ENCODE results near the gene CAMK1G. TPM values are rescaled to one million over a fixed set of nuclear protein-coding genes. Genes with fewer than 3 reads are reported as not detected.
A peak's percentile ranks its signal among the peaks of the same experiment; 100 is the strongest.

Gene CAMK1G
- 3.8 to 5.2 TPM (median 4.5 TPM) in 3 replicates for total RNA-seq

DNA sequence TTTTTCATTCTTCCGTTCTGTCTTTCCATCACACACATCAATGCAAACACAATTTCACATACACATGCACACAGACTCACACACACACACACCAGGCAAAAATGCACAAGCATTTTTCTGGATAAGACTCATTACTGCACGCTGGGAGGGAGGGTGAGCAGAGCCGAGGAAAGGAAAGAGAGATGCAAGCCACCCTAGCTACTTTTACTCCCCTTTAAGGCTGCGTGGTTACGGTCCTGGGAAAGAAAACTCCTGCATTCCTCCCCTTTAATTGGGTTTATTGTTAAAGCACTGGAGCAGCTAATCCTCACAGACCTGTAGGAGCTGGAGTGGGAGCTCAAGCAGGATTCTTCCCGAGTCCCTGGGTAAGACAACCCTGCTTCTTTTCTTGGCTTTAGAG, at the start of gene CAMK1G:
TSS of gene CAMK1G (plus strand) at position 307 of the 400 bp plus-strand sequence. CDS start 11,270 bp downstream, outside the sequence.
- peak in 1 of 2 experiments; percentile 41 for DNase-seq (ENCODE audit: low spot score in 2 of 2, unreplicated experiment in 2 of 2)
- Mint-ChIP-seq H3K4me3 (no peak within 1 kb of the TSS), H3K27me3 (ENCODE audit: low read depth) (no peaks in the 10 kb centered on the region)

DNA sequence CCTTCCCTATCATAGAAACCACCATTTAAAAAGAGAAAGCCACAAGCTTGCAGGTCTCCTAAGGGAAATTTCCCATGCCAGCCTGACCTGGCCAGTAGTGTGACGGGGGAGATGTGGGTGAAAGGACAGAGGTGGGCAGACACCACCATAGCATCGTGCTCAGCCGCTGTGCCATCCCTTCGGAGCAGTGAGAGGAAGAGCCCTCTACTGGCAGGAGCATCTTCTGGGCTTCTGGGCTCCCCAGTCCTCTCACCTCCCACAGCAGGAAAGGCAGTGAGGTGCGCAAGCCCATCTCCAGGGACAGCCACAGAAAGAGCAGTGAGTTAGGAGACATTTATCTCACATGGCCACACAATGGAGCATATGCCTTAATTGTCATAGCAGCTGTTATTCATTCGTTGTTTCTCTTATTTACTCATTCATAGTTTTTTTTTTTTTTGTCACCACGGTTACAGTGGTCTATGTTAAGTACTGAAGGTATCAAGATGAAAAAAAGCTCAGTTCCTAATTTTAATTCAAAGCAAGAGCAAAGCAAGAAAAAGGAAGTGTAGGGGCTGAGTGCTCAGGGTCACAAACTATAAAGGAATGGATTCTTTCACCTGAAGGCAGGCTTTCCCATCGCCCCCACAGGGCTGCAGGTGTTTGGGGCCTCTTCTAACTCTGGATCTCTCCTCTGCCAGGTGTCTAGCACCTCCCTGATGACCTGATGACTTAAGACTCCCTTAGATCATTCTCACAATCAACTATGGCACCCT, 48.8 kb upstream of the CAMK1G start:
- H3K9me3 Mint-ChIP-seq, result no peaks in the 10 kb centered on the region
- DNase-seq (ENCODE audit: low spot score in 2 of 2, unreplicated experiment in 2 of 2), result no peak
- TF ChIP-seq, protein P1, sequence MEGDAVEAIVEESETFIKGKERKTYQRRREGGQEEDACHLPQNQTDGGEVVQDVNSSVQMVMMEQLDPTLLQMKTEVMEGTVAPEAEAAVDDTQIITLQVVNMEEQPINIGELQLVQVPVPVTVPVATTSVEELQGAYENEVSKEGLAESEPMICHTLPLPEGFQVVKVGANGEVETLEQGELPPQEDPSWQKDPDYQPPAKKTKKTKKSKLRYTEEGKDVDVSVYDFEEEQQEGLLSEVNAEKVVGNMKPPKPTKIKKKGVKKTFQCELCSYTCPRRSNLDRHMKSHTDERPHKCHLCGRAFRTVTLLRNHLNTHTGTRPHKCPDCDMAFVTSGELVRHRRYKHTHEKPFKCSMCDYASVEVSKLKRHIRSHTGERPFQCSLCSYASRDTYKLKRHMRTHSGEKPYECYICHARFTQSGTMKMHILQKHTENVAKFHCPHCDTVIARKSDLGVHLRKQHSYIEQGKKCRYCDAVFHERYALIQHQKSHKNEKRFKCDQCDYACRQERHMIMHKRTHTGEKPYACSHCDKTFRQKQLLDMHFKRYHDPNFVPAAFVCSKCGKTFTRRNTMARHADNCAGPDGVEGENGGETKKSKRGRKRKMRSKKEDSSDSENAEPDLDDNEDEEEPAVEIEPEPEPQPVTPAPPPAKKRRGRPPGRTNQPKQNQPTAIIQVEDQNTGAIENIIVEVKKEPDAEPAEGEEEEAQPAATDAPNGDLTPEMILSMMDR (IDR thresholded peaks at IDR 0.05; ENCODE audit: unreplicated experiment), result no peak
- no peaks in the 10 kb centered on the region for H3K36me3 Mint-ChIP-seq
- no peak overlapping the region for H3K27ac Mint-ChIP-seq
- no peak overlapping the region for H3K4me3 Mint-ChIP-seq
- no peaks in the 10 kb centered on the region for H3K4me1 Mint-ChIP-seq
- H3K27me3 Mint-ChIP-seq (ENCODE audit: low read depth), result peaks cover 33% of the 10 kb centered on the region

More for the DNA sequence above, at the start of gene CAMK1G:
- TF ChIP-seq, protein P1 (IDR thresholded peaks at IDR 0.05; ENCODE audit: unreplicated experiment), result no peak
- Mint-ChIP-seq H3K27ac (no peak within 1 kb of the TSS), H3K9me3 (no peaks in the 10 kb centered on the region), H3K36me3 (no peaks in the 10 kb centered on the region), H3K4me1 (no peaks in the 10 kb centered on the region)

DNA sequence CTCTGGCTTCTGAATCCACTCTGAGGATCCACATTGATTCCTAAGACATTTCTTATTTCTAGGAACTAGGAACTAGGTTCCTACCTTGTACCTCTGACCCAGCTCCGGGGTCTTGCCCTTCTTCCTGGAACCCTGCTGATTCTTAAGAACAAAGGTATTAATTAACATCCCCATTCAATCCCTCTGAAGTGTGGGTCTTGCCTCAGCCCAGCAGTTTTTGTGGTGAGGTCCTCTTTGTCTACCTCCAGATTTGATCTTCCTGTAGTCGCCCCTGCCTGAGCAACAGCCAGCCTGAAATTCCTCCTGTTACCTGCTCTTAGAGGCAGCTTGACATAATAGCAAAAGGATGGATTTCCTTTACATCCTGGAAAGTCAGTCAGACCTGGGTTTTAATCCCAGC, 46.7 kb upstream of the CAMK1G start:
- TF ChIP-seq, protein P1 (IDR thresholded peaks at IDR 0.05; ENCODE audit: unreplicated experiment), result no peak
- H3K36me3 Mint-ChIP-seq, result no peaks in the 10 kb centered on the region
- no peaks in the 10 kb centered on the region for H3K9me3 Mint-ChIP-seq
- H3K4me3 Mint-ChIP-seq, result no peak overlapping the region
- H3K27ac Mint-ChIP-seq, result no peak overlapping the region
- no peak for DNase-seq (ENCODE audit: low spot score in 2 of 2, unreplicated experiment in 2 of 2)
- peaks cover 36% of the 10 kb centered on the region for H3K27me3 Mint-ChIP-seq (ENCODE audit: low read depth)
- no peaks in the 10 kb centered on the region for H3K4me1 Mint-ChIP-seq

DNA sequence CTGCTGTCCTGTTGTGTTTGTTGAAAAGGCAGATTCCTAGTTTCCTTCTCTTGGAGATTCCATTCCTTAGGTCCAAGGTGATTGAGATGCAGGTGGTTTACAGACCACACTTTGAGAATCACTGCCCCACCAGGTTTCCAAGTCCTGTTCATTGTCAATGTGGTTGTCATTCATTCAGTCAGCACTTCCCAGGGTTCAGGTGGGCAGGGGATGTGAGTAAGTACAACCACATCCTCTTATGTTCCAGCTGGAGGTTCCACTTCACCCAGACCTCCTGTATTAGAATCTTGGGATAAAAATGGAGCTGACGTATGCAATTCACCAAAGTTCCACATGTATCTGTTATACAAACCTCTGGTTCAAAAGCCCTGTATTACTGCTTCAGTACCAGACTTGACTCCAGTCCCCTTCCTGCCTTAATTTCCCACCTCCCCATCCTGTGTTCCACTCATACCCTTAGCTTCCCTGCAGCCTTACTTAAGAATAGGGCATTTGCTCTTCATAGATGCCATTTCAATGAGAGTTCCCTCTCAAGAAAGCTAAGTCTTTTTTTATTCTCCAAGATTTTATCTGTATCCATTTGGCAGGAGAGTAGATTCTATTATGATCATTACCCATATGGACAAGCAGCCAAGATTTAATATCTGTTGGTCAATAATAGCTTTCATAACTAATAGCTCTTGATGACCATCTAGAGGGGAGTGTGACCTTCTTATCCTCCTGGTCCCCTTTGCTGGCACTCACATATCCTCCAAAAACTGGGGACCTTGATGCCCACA, 46.0 kb upstream of the CAMK1G start:
- Mint-ChIP-seq H3K27ac (no peak overlapping the region), H3K4me3 (no peak overlapping the region), H3K4me1 (no peaks in the 10 kb centered on the region), H3K9me3 (no peaks in the 10 kb centered on the region), H3K27me3 (ENCODE audit: low read depth) (peaks cover 36% of the 10 kb centered on the region), H3K36me3 (no peaks in the 10 kb centered on the region)
- no peak for DNase-seq (ENCODE audit: low spot score in 2 of 2, unreplicated experiment in 2 of 2)
- TF ChIP-seq, protein P1 (IDR thresholded peaks at IDR 0.05; ENCODE audit: unreplicated experiment), result no peak

DNA sequence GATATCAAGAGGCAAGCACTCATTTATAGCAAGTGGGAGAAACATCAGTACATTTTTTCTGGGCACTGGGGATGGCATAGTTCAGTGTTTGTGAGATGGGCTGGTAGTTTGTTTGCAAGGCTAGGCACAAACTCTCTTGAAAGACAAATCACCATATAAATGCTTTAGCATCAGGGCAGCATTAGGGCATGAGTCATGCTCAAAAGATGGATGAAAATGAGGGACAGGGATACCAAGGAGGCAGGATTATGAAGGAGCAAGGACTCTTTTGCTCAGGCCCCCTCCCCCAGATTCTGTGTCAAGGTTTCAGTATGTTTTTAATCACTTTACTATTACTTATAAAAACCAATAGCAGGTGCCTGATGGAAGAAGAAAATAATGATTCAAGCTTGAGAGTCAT, 43.9 kb upstream of the CAMK1G start:
- Mint-ChIP-seq H3K36me3 (no peaks in the 10 kb centered on the region), H3K9me3 (no peaks in the 10 kb centered on the region), H3K27ac (no peak overlapping the region), H3K27me3 (ENCODE audit: low read depth) (peaks cover 36% of the 10 kb centered on the region), H3K4me1 (no peaks in the 10 kb centered on the region), H3K4me3 (no peak overlapping the region)
- TF ChIP-seq, protein P1 (IDR thresholded peaks at IDR 0.05; ENCODE audit: unreplicated experiment), result no peak
- no peak for DNase-seq (ENCODE audit: low spot score in 2 of 2, unreplicated experiment in 2 of 2)
